Suprapubic skin (tissue), 3 donors: ENCODE measurements around the gene ODF2.

Experiments used
- EP300 ChIP-seq: sonication (generic); formaldehyde crosslinking; IDR thresholded peaks from one replicate; pipeline ENCODE4 v1.6.1; 2017; ENCODE audit warnings: antibody characterized with exemption
- POLR2A ChIP-seq, 2 donors: fragments of 450-650 bp; IDR thresholded peaks; one replicate each; pipeline ENCODE4 v1.6.1; 2017; ENCODE audit warnings: antibody characterized with exemption in 2 of 2, mild to moderate bottlenecking in 2 of 2, moderate library complexity in 2 of 2
- TF ChIP-seq, protein P1 (sequence below), 2 donors: fragments of 200-600 bp in 1 of 2; fragments of 450-650 bp in 1 of 2; sonication (generic) in 1 of 2; IDR thresholded peaks; one replicate each; pipeline ENCODE4 v1.5.1; 2016 to 2019; ENCODE audit warnings: antibody characterized with exemption in 2 of 2, mild to moderate bottlenecking in 1 of 2, moderate library complexity in 1 of 2

DNA sequence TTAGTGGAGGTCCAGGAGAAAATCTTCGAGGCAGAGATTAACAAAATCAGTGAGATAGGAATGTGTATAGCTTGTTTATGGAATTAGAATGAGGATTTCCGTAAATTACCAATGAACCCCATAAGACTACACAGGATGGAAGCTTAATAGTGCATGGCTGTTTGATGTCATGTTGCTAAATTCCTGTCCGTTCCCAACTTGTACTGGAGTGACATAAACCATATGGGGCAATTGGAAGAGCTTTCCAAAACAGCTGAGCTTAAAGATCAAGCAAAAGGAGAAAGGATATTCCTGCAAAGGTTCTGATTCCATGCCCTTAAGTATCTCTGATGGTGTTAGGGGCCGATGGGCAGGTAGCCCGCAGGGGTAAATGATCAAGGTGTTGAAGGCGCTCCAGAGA, 66.2 kb downstream of the ODF2 start:
- TF ChIP-seq POLR2A (IDR thresholded peaks at IDR 0.05) (no peak), EP300 (no peak)
- TF ChIP-seq, protein P1, sequence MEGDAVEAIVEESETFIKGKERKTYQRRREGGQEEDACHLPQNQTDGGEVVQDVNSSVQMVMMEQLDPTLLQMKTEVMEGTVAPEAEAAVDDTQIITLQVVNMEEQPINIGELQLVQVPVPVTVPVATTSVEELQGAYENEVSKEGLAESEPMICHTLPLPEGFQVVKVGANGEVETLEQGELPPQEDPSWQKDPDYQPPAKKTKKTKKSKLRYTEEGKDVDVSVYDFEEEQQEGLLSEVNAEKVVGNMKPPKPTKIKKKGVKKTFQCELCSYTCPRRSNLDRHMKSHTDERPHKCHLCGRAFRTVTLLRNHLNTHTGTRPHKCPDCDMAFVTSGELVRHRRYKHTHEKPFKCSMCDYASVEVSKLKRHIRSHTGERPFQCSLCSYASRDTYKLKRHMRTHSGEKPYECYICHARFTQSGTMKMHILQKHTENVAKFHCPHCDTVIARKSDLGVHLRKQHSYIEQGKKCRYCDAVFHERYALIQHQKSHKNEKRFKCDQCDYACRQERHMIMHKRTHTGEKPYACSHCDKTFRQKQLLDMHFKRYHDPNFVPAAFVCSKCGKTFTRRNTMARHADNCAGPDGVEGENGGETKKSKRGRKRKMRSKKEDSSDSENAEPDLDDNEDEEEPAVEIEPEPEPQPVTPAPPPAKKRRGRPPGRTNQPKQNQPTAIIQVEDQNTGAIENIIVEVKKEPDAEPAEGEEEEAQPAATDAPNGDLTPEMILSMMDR (IDR thresholded peaks at IDR 0.05), result no peak
